ENCODE measurements around the gene HORMAD2.
"Not testable (repeated sequence)": the region's sequence is repeated elsewhere in the genome, so short reads cannot be mapped to it uniquely, and the experiment has no call there.

HORMAD2 gene

DNA sequence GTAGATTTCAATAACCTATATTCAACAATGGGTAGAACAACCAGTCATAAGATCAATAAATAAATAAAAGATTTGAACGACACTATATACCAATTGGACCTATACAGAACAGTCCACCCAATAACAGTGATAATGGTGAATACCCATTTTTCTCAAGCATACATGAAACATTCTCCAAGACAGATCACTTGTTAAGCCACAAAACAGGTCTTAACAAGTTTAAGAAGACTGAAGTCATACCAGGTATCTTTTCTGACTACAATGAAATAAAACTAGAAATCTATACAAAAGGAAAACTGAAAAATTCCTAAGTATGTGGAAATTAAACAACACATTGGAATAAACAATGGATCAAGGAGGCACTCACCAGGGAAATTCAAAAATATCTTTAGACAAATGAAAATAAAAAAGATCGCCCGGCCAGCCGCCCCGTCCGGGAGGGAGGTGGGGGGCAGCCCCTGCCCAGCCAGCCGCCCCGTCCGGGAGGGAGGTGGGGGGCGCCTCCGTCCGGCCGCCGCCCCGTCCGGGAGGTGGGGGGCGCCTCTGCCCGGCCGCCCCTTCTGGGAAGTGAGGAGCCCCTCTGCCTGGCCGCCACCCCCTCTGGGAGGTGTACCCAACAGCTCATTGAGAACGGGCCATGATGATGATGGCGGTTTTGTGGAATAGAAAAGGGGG, 20.8 kb upstream of the HORMAD2 start:
- not testable (repeated sequence) for DNase-seq

DNA sequence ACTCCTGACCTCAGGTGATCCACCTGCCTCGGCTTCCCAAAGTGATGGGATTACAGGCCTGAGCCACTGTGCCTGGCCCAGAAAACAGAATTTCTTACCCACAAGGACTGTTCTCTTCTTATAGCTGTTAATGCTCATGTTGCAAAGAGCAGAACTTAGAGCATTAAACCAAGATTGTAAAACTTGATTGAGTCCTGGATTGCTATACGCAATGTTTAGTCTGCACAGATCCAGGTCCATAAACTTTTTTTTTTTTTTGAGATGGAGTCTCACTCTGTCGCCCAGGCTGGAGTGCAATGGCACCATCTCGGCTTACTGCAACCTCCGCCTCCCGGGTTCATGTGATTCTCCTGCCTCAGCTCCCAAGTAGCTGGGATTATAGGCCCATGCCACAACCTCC, 19.2 kb upstream of the HORMAD2 start:
- not testable (repeated sequence) for DNase-seq

- DNase-seq = no peak
Observed at GRCh38 chr22:30062259-30062658, 18.0 kb upstream of the HORMAD2 start.

DNA sequence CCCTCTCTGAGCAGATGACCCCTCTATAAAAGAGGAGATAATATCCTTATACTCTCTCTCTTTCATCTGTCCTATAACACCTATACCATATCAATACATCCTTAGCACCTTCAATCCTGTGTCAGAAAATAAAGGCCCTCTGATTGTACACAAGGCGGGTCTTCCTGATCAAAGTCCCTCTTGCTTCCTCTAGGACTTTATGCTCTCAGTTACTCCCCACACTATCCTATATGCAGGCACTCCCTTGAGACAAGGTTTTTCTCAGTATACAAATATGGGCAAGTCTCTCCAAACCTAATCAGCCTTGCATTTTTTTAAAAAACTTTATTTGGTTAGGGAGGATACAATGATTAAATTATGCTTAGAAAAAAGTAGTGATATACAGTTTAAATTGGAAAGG, 17.3 kb upstream of the HORMAD2 start:
- no peak for DNase-seq

DNA sequence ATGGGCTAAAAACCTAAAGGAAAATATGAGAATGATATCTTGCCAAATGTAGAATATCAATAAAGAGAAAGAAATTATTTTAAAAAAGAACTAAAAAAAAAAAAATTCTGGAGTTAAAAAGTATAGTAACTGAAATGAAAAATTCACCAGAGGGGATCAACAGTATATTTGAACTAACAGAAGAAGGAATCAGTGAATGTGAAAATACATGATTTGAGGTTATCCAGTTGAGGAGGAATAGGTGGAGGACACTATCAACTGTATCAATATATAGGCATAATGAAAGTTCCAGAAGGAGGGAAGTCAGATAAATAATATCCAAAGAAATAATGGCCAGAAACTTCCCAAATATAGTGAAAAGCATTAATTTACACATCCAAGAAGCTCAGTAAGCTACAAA, 16.1 kb upstream of the HORMAD2 start:
- no peak for DNase-seq

GRCh38 chr22:30073743-30074142, 6.5 kb upstream of the HORMAD2 start:
- DNase-seq = no peak

GRCh38 chr22:30074147-30074546, 6.1 kb upstream of the HORMAD2 start:
- no peak for DNase-seq

- no peak for DNase-seq
Observed at GRCh38 chr22:30074994-30075393, 5.3 kb upstream of the HORMAD2 start.

- DNase-seq = no peak
Observed at GRCh38 chr22:30077279-30077880, 2.9 kb upstream of the HORMAD2 start.

DNA sequence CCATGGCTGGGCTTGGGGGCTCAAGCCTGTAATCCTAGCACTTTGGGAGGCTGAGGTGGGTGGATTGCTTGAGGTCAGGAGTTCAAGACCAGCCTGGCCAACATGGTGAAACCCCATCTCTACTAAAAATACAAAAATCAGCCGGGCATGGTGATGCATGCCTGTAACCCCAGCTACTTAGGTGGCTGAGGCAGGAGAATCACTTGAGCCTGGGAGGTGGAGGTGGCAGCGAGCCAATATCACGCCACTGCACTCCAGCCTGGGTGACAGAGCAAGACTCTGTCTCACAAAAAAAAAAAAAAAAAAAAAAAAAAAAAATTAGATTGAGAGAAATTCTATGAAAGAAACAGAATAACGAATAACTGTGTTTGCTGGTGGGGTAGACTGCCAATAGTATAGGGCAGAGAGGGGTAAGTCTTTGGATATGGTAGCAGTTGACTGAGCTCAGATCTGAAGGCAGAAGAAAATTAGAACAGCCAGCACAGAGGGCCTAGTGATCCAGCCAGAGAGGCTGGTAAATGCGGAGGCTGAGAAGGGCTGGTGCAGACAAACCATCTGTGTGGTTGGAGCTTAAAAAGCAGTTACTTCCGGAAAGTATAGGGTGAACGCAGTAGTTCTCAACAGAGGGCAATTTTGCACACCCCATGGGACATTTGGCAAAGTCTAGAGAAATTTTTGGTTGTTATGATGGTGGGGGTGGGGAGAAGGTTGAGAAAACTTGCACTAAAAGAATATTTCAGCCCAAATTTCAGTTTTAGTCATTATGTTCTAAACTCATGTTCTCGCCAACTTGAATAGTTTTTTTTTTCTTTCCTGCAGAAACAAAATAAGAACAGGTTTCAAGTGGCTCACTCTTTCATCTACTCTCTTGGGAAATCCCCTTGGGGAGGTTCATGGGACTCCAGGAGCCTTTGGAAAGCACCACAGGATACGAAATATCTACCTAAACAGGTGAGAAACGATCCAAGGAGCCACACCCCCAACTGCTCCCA, 1.6 kb upstream of the HORMAD2 start:
- no peak for DNase-seq

DNA sequence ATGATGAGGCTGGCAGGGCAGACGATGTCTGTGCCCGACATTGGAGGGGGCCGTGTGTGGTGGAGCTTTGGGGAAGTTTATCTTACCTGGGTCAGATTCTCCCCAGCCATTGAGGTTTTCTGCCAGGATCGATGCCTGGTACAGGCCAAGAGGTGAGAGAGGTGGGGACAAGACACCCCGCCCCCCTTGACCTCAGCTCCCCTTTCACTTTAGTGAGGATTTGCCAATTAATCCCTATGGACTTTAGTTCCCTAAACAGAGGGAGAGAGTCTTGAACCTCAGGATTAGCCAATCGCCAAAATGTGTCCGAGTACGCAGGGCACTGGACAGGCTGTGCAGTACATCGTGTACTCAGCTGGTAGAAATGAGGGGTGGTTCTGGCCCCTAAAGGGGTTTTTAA, 541 bp downstream of the HORMAD2 start:
- DNase-seq = no peak

DNA sequence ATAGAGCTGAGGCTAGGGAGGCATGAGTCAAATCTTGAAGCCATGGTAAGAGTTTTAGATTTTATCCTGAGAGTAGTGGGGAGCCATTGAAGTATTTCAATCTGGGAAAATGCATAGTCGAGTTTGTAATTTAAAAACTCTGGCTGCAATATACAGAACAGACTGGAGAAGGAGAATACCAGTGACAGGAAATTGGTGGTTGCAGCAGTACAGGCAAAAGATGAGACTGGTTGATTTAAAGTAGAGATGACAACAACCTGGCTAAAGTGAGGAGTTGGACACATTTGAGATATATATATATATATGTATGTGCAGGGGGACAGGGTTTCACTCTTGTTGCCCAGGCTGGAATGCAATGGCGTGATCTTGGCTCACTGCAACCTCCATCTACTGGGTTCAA, 6.2 kb downstream of the HORMAD2 start:
- DNase-seq = no peak

DNA sequence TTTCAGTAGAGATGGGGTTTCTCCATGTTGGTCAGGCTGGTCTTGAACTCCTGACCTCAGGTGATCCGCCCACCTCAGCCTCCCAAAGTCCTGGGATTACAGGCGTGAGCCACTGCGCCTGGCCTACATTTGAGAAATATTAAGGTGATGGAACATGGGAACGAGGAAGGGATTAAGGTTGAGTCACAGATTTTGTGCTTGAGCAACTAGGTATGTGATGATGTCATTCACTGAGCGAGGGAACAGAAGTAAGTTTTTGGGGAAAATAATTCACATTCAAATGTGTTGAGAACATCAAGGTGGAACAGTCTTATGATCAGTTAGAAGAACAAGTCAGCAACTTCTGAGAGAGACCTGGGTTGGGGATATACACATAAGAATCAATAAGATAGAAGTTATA, 6.8 kb downstream of the HORMAD2 start:
- DNase-seq = not testable (repeated sequence)

DNA sequence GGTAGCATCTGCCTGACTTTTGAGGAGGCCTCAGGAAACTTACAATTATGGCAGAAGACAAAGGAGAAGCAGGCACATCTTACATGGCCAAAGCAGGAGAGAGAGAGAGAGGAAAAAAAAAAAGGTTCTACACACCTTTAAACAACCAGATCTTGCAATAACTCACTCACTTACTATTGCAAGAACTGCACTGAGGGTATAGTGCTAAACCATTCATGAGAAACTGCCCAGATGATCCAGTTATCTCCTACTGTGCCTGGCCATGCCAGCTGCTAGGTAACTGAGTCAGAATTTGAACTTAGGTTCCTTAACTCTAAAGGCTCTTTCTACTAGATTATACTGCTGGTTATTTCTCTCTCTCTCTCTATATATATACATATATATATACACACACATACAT, 7.3 kb downstream of the HORMAD2 start:
- DNase-seq = no peak

DNA sequence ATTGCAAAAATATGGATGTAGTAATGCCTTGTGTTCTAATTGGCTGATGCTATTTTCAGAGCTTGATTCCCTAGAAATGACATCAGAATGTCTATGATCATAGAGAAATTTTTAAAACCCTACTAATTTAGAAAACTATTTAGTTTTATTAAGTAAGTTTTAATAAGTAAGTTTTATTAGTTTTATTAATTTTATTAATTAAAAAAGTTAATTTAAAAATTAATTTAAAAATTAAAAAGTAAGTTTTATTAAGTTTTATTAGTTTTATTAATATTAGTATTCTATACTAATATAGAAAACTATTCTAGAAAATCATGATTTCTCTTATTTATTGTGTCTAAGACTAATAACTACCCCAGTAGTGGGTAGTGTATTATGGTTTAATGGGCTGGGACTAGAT, 8.2 kb downstream of the HORMAD2 start:
- no peak for DNase-seq

GRCh38 chr22:30089655-30089974, 9.4 kb downstream of the HORMAD2 start:
- DNase-seq = no peak

DNA sequence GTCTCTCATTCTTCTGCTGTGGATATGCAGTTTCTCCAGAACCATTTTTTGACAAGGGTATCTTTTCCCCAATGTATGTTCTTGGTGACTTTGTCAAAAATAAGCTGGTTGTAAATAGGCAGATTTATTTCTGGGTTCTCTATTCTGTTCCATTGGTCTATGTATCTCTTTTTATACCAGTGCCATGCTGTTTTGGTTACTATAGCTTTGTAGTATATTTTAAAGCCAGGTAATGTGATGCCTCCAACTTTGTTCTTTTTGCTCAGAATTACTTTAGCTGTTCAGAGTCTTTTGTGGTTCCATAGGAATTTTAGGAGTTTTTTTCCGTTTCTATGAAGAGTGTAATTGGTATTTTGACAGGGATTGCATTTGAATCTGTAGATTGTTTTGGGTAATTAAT, 12.4 kb downstream of the HORMAD2 start:
- no peak for DNase-seq

- no peak for DNase-seq
Observed at GRCh38 chr22:30094804-30095203, 14.5 kb downstream of the HORMAD2 start.

DNA sequence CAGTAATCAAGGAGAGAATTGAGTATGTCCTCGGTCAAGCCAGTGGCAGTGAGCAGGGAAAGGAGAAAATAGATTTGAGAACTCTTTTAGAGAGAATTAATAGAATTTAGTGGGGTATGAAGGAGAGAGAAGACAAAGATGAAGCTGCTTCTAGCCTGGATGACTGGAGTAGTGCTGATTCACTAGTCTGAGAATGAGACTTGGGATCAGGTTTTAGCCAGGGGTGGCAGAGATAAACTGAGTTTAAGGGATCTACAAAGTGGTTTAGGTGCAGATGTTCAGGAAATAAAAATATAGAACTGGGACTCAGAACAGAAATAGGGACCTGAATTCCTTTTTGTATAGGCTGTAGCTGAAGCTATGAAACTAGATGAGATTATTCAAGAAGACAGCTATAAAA, 17.6 kb downstream of the HORMAD2 start:
- no peak for DNase-seq

DNA sequence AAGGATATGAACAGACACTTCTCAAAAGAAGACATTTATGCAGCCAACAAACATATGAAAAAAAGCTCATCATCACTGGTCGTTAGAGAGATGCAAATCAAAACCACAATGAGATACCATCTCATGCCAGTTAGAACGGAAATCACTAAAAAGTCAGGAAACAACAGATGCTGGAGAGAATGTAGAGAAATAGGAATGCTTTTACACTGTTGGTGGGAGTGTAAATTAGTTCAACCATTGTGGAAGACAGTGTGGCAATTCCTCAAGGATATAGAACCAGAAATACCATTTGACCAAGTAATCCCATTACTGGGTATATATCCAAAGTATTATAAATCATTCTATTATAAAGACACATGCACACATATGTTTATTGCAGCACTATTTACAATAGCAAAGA, 20.5 kb downstream of the HORMAD2 start:
- DNase-seq = not testable (repeated sequence)

DNA sequence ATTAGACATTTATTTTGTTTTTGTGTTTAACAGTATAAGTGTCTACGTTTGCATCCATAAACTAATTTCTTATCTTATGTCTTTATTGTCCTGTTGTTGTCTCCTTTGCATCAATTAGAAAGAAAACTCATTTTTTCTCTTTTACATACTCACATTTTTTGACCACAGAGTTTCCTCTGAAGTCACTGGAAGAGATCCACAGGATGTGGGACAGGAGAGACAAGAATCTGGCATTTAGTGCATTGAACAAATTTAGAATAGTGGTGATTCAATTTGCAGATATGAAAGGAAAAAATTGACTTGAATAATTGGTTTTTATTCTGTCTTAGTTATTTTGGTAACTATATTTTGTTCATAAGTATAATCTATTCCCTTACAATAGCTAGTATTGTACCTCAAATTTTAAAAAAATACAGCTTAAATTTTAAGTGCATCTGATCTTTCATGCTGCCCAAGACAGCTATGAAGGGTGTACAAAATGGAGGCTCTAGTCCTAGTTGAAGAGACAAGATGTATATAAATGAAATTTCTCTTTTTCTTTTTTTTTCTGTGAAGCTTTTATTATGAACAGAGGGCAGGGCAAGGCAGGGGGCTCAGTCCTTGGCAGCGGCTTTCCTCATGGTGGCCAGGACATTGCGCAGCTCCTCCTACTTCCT, 24.4 kb downstream of the HORMAD2 start:
- DNase-seq = no peak

DNA sequence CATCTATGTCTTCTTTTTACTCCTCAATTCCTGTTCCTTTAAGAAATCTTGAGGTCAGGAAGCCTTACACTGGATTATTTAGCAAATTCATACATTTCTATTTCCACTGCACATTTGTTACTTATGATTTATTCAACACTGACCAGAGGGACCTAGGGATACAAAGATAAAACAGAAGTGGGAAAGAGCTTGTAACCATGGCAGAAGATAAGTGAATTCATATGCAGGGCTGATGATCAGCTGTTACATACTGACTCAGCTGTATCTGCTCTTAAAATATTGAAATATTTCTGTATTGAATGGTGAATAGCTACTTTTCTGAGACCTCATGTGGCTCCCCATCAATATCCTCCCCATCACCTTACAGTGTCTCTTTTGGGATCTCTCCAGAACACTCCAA, 25.2 kb downstream of the HORMAD2 start:
- no peak for DNase-seq

DNA sequence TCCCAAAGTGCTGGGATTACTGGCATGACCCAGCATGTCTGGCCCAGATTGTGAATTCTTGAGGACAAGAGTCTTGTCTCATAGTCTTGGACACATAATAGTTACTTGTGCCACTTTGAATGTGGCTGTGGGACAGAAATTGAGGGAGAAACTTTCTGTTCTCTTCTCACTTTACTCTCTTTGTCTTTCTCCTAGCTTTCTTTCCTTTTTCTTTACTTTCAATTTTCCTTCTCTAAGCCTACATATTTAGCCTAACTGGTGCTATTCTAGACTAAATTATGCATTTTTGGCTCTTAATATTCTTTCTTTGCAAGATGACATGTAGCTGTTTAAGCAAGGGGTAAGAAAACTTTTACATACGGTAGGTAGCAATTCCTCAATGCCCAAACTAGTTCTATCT, 33.2 kb downstream of the HORMAD2 start:
- DNase-seq = no peak

GRCh38 chr22:30114361-30114760, 34.1 kb downstream of the HORMAD2 start:
- no peak for DNase-seq

All from activated CD4-positive, CD25-positive, alpha-beta regulatory T cell treated with anti-CD3 and anti-CD28 coated beads, Interleukin-2, amount 50 U/mL, for 72 hours (primary cell).